ENCODE data around the gene MACF1.

GRCh38 chr1:39453603-39454002 lies 249.1 kb downstream of the MACF1 start:
- no peak for TF ChIP-seq POLR2A (IDR thresholded peaks at IDR 0.05)
- TF ChIP-seq CTCF (IDR thresholded peaks at IDR 0.05), result no peak
- no peak for TF ChIP-seq POLR2AphosphoS5 (IDR thresholded peaks at IDR 0.05)
